Glutamatergic neuron (in vitro differentiated cells): ENCODE results near the gene KIT. TPM values are rescaled to one million over a fixed set of nuclear protein-coding genes. Genes with fewer than 3 reads are reported as not detected.

Source experiments
- DNase-seq: peaks from one replicate; pipeline ENCODE4 v3.0.0; 2022
- H3K27ac Mint-ChIP-seq: one replicate; pipeline ENCODE4 v1.8.0; 2020; ENCODE audit warnings: mild to moderate bottlenecking, mixed read lengths, inconsistent platforms; ENCODE audit not compliant: unreplicated experiment
- H3K27me3 Mint-ChIP-seq: one replicate; pipeline ENCODE4 v1.8.0; 2020; ENCODE audit warnings: mild to moderate bottlenecking, moderate library complexity, mixed read lengths, inconsistent platforms; ENCODE audit not compliant: unreplicated experiment
- H3K36me3 Mint-ChIP-seq: one replicate; pipeline ENCODE4 v1.8.0; 2020; ENCODE audit warnings: mild to moderate bottlenecking, mixed read lengths, inconsistent platforms; ENCODE audit not compliant: unreplicated experiment
- H3K4me1 Mint-ChIP-seq: one replicate; pipeline ENCODE4 v1.8.0; 2020; ENCODE audit warnings: mild to moderate bottlenecking, low read depth, mixed read lengths, inconsistent platforms; ENCODE audit not compliant: unreplicated experiment
- H3K4me3 Mint-ChIP-seq: one replicate; pipeline ENCODE4 v1.8.0; 2020; ENCODE audit warnings: mild to moderate bottlenecking, mixed read lengths, inconsistent platforms; ENCODE audit not compliant: unreplicated experiment
- H3K9me3 Mint-ChIP-seq: one replicate; pipeline ENCODE4 v1.8.0; 2020; ENCODE audit warnings: mild to moderate bottlenecking, moderate library complexity, mixed read lengths, inconsistent platforms; ENCODE audit not compliant: unreplicated experiment
- total RNA-seq: library from RNA; stranded (reverse); fragmentation: NEBNext Ultra II Directional; extraction: Animal tissue kit (Norgen Biotek cat#: 25700); gene quantifications from one replicate; pipeline ENCODE4 v1.2.1, GENCODE V29; 2021; ENCODE audit not compliant: unreplicated experiment
- TF ChIP-seq, protein P1 (sequence below): fragments of 200-600 bp; sonication (generic); IDR thresholded peaks from one replicate; pipeline ENCODE4 v1.5.0; 2021; ENCODE audit not compliant: partially characterized antibody, unreplicated experiment

KIT gene
- total RNA-seq, 1 donor from 2014 or later = 3.0 TPM

DNA sequence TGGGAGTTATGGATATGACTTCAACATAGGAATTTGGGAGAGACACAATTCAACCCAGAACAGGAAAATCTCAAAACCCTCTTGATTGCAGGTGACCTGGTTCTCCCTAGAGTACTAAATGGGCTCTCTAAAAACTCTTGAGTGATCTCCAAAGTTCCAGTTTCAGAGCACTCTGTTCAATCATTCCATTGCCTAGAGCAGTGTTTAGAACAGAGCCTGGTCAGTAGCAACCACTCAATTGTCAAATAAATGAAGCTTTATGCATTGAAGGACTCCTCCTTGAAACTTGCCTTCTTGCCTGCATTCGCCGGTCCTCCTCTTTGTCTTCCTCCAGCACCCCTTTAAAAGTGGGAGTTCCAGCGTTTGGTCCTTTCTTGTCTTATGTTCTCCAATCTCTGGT lies 85.8 kb downstream of the KIT start:
- DNase-seq = no peak
- TF ChIP-seq, protein P1, sequence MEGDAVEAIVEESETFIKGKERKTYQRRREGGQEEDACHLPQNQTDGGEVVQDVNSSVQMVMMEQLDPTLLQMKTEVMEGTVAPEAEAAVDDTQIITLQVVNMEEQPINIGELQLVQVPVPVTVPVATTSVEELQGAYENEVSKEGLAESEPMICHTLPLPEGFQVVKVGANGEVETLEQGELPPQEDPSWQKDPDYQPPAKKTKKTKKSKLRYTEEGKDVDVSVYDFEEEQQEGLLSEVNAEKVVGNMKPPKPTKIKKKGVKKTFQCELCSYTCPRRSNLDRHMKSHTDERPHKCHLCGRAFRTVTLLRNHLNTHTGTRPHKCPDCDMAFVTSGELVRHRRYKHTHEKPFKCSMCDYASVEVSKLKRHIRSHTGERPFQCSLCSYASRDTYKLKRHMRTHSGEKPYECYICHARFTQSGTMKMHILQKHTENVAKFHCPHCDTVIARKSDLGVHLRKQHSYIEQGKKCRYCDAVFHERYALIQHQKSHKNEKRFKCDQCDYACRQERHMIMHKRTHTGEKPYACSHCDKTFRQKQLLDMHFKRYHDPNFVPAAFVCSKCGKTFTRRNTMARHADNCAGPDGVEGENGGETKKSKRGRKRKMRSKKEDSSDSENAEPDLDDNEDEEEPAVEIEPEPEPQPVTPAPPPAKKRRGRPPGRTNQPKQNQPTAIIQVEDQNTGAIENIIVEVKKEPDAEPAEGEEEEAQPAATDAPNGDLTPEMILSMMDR = no peak
- Mint-ChIP-seq H3K4me3 (no peak overlapping the region), H3K27me3 (no peaks in the 10 kb centered on the region), H3K27ac (no peak overlapping the region), H3K4me1 (no peaks in the 10 kb centered on the region), H3K36me3 (peaks cover 4% of the 10 kb centered on the region), H3K9me3 (no peaks in the 10 kb centered on the region)

DNA sequence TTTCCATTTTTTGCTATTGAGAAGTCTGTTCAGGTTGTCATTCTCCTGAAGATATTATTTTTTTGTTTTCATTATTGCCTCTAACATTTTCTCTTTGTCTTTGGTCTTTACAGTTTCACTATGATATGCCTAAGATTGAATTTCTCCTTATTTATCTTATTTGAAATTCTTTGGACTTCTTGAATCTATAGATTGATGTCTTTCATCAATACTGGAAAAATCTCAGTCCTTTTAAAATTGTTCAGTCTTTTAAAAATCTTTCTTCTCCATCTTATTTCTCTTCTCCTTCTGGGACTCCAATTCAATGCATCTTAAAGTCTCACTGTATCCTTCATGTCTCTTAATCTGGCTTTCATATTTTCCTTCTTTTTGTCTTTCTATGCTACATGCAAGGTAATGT lies 86.7 kb downstream of the KIT start:
- Mint-ChIP-seq H3K36me3 (peaks cover 4% of the 10 kb centered on the region), H3K27ac (no peak overlapping the region), H3K4me1 (no peaks in the 10 kb centered on the region), H3K9me3 (no peaks in the 10 kb centered on the region), H3K27me3 (no peaks in the 10 kb centered on the region), H3K4me3 (no peak overlapping the region)
- no peak for DNase-seq
- TF ChIP-seq, protein P1 = no peak

DNA sequence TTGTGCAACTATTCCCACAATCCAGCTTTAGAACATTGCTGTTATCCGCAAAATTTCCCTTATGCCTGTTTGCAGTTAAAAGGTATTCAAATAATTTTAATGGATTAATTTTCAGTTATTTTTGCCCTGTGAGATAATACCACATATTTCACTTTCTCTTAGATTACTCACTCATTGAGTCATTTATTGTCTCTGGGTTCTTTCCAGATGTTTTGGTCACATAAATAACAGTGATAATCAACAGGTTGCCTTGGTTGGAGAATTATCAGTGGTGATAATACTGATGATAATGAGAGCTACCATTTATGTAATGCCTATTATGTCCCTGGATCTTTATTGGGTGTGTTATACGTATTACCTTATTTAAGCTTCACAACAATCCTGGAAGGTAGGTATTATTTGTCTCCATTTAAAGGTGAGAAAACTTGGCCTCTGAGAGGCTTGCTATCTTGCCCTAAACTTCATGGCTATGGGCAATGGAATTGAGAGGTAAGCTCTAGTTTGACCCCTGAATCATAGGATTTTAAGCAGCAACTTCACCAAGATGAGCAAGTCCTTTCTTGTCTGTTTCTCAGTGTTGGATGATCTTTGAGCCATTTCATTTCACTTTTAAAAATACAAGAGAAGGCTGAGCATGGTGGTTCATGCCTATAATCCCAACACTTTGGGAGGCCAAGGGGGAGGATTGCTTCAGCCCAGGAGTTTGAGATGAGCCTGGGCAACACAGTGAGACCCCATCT lies 87.4 kb downstream of the KIT start:
- DNase-seq = no peak
- Mint-ChIP-seq H3K9me3 (no peaks in the 10 kb centered on the region), H3K4me1 (no peaks in the 10 kb centered on the region), H3K4me3 (no peak overlapping the region), H3K36me3 (peaks cover 4% of the 10 kb centered on the region), H3K27ac (no peak overlapping the region), H3K27me3 (no peaks in the 10 kb centered on the region)
- TF ChIP-seq, protein P1 = no peak

DNA sequence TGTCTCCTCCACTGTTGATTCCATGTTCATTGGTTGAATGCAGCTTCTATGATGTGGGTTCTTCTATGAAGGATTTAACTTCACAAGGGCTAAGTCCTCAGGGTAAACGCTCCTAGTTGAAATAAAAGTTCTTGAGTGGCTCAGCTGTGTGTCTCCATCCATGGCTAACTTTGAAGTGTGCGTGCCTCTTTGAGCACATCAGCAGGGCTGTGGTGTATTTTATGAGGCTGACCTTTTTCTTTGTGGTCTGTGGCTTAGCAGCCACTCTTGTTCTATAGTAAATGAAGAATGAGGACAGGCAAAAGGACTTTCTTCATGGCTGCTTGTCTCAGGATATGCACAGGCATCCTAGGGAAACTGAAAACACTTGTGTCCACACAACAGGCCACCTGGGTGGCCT lies 88.5 kb downstream of the KIT start:
- no peaks in the 10 kb centered on the region for H3K9me3 Mint-ChIP-seq
- no peaks in the 10 kb centered on the region for H3K4me1 Mint-ChIP-seq
- H3K27ac Mint-ChIP-seq = no peak overlapping the region
- H3K27me3 Mint-ChIP-seq = no peaks in the 10 kb centered on the region
- no peak overlapping the region for H3K4me3 Mint-ChIP-seq
- H3K36me3 Mint-ChIP-seq = peaks cover 4% of the 10 kb centered on the region
- TF ChIP-seq, protein P1 = no peak
- no peak for DNase-seq

DNA sequence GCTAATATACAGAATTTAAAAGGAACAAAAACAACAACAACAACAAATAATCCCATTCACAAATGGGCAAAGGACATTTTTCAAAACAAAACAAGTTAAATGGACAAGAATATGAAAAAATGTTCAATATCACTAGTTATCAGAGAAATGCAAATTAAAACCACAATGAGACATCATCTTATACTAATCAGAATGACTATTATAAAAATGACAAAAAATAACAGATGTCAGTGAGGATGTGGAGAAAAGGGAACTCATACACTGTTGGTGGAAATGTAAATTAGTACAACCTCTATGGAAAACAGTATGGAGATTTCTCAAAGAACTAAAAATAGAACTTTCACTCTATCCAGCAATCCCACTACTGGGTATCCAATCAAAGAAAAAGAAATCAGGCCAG lies 92.6 kb downstream of the KIT start:
- H3K27ac Mint-ChIP-seq = no peak overlapping the region
- no peak for DNase-seq
- H3K36me3 Mint-ChIP-seq = no peaks in the 10 kb centered on the region
- TF ChIP-seq, protein P1 = no peak
- no peaks in the 10 kb centered on the region for H3K4me1 Mint-ChIP-seq
- H3K27me3 Mint-ChIP-seq = no peaks in the 10 kb centered on the region
- H3K9me3 Mint-ChIP-seq = no peaks in the 10 kb centered on the region
- H3K4me3 Mint-ChIP-seq = no peak overlapping the region
